Measurements from ENCODE around the gene CRABP2.

- TF ChIP-seq, protein P1, sequence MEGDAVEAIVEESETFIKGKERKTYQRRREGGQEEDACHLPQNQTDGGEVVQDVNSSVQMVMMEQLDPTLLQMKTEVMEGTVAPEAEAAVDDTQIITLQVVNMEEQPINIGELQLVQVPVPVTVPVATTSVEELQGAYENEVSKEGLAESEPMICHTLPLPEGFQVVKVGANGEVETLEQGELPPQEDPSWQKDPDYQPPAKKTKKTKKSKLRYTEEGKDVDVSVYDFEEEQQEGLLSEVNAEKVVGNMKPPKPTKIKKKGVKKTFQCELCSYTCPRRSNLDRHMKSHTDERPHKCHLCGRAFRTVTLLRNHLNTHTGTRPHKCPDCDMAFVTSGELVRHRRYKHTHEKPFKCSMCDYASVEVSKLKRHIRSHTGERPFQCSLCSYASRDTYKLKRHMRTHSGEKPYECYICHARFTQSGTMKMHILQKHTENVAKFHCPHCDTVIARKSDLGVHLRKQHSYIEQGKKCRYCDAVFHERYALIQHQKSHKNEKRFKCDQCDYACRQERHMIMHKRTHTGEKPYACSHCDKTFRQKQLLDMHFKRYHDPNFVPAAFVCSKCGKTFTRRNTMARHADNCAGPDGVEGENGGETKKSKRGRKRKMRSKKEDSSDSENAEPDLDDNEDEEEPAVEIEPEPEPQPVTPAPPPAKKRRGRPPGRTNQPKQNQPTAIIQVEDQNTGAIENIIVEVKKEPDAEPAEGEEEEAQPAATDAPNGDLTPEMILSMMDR (CRISPR knock-in tag; IDR thresholded peaks at IDR 0.05): no peak
- TF ChIP-seq ZBTB7A (CRISPR knock-in tag; IDR thresholded peaks at IDR 0.05) (no peak), ZNF670 (CRISPR knock-in tag; IDR thresholded peaks at IDR 0.05; ENCODE audit: borderline replicate concordance) (no peak), SOX13 (IDR thresholded peaks at IDR 0.05) (no peak), SOX13 (CRISPR knock-in tag; conservative IDR thresholded peaks at IDR 0.05 in 1 of 2, IDR thresholded peaks at IDR 0.05 in 1 of 2) (no peak), E2F5 (CRISPR knock-in tag; conservative IDR thresholded peaks at IDR 0.05) (no peak), MAZ (IDR thresholded peaks at IDR 0.05; ENCODE audit: borderline replicate concordance, low read depth, low read length) (no peak), MAZ (CRISPR knock-in tag; IDR thresholded peaks at IDR 0.05; ENCODE audit: low read depth) (no peak), PHF8 (CRISPR knock-in tag; IDR thresholded peaks at IDR 0.05) (no peak), EP300 (IDR thresholded peaks at IDR 0.05; ENCODE audit: low read depth in 2 of 2, low read length in 2 of 2) (no peak), EP300 (CRISPR knock-in tag; IDR thresholded peaks at IDR 0.05; ENCODE audit: borderline replicate concordance) (no peak), ADNP (CRISPR knock-in tag; IDR thresholded peaks at IDR 0.05) (no peak)
These were observed 39.5 kb upstream of the CRABP2 start for GRCh38 chr1:156744786-156745419.
